DMS153 (cell line): ENCODE results near the gene SLC8A2.
A peak's percentile ranks its signal among the peaks of the same experiment; 100 is the strongest.
"Not testable (repeated sequence)": the region's sequence is repeated elsewhere in the genome, so short reads cannot be mapped to it uniquely, and the experiment has no call there.

Source experiments
- DNase-seq: peaks from one replicate; lab custom pipeline; 2025; lab: John Stamatoyannopoulos, UW

The SLC8A2 gene

DNA sequence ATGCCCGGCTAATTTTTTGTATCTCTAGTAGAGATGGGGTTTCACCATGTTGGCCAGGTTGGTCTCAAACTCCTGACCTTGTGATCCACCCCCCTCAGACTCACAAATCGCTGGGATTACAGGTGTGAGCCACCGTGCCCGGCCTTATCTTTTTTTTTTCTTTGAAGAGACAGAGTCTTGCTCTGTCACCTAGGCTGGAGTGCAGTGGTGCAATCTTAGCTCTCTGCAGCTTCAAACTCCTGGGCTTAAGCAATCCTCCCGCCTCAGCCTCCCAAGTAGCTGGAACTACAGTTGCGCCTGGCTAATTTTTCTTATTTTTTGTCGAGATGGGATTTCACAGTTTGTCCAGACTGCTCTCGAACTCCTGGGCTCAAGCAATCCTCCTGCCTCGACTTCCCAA, 60.0 kb downstream of the SLC8A2 start:
- not testable (repeated sequence) for DNase-seq

DNA sequence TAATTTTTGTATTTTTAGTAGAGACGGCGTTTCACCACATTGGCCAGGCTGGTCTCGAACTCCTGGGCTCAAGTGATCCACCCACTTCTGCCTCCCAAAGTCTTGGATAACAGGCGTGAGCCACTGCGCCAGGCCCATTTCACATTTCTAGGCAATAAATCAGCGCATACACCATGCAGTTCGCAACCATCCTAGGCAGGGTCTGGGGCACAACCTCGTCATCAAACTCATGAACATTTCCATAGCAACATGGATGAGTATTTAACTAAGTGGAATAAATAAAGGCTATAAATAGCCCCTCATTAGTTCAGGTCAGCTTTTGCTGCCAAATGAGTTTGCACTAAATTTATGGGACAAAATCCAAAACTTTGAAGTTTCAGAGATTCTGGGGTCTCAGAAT, 60.6 kb downstream of the SLC8A2 start:
- DNase-seq: no peak

DNA sequence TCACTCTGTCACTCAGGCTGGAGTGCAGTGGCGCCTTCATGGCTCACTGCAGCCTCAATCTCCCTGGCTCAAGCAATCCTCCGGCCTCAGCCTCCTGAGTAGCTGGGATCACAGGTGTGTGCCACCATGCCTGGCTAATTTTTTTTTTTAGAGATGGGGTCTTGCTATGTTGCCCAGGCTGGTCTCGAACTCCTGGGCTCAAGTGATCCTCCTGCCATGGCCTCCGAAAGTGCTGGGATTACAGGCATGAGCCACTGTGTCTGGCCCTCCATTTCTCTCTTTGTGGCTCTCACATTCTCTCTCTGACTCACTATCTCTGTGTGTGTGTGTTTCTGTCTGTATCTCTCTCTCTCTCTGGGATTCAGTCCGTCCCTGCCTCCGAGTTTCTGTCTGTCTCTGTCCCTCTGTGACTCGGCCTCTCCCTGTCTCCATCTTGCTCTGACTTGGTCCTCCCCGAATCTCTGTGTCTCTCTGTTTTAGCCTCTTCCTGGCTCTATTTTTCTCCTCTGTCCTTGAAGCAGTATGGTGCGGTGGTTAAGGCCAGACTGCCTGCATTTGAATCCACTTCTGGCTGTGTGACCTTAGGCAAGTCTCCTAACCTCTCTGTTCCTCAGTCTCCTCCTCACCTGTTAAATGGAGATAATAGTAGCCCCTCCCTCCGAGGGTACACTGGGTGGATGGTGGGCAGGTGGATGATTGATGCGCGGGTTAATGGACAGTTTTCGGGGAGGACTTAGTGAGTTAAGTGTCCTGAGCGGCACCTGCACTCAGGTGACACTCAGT, 63.3 kb downstream of the SLC8A2 start:
- DNase-seq: no peak

DNA sequence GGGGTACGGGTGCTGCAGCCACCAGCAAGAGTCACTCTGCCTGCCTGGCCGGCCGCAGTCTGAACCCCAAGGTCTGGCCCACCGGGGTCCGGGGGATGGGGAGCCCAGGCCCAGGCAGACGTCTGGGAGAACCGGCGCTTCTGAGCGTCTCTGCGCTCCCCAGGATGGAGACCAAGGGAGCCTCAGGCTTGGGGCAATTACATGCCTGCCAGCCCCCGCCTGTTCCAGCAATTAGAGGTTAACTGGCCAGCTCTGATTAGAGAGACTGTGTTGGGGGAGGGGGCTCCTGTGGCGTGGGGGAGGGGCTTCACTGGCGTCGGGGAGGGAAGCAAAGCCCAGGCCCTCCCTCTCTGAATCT, 64.3 kb downstream of the SLC8A2 start:
- DNase-seq: no peak

DNA sequence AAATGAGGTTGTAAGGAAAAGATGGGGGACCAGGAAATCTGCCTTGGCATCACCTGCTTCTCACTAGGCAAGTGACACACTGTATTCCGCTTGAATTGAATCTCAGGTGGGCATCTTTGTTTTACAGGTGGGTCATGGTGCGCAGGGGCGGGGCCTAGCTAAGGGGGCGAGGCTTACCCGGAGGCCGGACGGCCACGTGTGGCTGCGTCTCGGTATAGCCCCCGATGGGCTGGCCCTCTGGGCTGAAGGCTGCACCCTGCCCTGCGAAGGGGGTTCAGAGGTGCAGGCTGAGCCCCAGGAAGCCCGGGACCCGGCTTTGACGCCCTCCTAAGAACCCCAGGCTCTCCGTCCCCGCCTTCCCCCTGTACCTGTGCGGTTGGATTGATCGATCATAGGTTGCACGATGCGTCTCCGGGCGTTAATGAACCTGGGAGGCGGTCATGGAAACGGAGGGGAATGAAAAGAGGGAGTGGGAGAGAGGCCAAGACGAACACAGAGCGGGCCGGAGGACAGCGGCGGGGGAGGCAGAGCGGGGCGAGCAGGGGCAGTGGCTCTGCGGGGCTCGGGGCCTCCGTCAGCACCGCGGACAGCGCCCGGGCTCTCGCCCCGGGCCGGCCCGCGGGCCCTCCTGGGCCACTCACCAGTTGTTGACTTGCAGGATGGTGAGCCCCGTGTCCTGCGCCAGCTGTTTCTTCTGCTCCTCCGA, 64.8 kb downstream of the SLC8A2 start:
- no peak for DNase-seq

DNA sequence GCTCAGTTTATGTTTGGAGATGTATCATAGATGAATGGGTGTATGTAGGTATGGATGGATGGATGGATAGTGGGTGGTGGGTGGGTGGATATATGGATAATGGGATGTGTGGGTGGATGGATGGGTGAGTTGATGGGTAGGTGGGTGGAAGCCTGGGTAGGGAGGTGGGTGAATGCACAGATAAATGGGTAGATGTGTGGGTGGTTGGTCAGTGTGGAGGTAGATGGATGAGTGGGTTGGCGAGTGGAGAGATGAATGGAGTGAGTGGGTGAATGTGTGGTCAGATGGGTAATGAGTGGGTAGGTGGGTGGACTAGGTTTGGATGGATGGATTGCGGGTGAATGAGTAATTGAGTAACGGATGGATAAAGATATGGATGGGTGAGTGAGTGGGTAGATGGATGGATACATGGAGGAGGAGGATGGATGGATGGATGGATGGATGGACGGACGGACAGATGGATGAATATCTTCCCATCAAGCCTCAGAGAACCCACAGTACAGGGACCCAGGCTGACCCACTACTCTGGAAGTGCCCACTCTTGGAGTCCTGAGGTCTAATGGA, 65.8 kb downstream of the SLC8A2 start:
- no peak for DNase-seq

DNA sequence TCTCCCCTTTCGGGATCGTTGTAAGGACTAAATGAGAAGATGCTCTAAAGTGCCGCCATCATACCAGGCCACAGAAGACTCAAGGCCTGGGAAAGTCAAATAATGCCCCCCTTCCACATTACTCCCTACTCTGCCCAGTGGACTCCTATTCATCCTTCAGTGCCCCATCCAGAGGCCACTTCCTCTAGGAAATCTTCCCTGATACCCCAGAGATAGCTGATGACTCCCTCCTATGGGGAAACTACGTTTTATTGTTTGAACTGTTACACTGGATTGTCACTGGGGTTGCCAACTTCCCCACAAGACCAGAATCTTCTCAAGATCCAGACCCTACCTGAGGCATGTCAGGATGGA, 66.5 kb downstream of the SLC8A2 start:
- DNase-seq: no peak

DNA sequence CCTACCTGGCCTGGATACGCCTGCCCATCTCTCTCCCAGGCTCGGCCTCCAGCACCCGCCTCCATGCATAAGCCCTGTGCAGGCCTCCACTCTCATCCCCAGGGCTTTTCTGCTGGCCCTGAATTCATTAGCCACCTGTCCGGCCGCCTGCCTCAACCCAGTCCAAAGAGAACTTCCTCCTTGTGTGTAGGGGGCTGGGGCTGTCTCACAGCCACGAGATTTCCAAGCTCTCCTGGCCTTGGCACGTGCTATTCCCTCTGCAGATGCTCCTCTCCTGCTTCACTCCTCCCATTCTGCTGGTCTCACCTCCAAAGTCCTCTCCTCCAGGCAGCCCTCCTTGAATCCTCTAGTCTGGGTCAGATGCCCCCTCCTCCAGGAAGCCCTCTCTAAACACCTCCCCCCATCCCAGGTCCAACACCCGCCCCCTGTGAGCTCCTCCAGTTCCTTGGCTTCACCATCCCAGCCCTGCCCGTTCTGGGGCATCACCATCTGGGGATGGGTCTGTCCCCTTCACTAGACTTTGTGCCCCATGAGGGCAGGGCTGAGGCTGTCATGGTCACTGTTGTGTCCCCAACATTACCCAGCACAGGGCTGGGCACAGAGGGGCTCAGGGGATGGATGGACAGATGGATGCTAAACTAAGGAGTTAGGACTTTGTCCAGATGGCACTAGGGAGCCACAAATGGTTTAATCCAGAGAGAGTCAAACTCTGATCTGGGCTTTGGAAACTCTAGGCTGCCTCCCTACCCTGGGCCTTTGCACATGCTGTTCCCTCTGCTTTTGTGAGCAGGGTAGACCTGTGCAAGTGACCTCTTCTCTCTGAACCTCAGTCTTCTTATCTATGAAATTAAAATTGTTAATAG, 67.1 kb downstream of the SLC8A2 start:
- no peak for DNase-seq

DNA sequence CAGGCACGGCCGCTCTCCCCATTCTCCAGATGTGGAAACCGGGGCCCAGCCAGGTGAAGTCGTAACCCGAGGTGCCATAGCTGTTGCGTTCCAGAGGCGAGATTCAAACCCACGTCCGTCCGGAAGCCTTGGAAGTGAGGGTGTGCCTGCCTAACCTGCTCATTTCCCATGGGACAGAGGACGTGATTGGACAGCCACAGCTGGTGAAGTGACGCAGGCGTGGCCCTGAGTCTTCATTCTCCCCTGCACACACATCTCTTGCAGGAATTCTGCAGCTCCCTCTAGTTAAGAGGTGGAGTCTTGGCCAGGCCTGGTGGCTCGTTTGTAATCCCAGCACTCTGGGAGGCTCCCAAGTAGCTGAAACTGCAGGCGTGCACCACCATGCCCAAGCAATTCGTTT, 69.2 kb downstream of the SLC8A2 start:
- DNase-seq: no peak

DNA sequence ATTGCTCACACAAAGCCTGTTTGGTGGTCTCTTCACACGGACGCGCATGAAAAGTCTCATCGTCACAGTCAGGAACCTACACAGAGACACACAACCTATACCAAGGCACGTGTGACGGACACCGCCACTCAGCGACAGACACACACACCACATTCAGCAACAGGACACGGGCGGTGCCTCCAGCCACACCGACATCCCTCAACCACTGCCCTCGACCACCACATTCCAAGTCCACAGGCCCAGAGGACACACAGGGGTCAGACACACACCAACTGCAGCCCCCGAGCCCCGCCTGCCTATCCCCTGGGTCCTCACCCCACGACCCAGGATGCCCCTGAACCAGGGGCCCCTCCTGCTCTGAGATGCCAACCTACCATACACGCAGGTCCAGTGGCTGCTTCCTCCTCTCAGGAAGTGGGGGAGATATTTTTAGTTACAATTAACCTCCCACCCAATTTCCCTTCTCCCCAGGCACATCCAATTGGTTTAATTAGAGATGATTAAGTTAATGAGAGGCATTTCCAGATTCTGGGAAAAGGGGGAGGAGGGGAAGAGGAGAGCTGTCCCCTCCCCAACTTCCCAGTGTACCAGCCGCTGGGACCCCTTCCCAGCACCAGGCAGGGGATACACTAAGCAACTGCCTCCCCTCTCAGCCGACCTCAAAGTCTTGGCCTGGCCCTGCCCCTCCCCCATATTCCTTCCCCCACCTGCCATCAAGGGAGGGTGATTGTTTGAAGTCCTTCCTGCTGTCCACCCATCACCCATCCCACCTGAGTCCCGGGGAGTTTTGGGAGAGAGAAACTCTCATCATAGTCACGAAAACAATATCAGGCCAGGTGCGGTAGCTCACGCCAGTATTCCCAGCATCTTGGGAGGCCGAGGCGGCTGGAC, 72.7 kb downstream of the SLC8A2 start:
- DNase-seq: no peak

DNA sequence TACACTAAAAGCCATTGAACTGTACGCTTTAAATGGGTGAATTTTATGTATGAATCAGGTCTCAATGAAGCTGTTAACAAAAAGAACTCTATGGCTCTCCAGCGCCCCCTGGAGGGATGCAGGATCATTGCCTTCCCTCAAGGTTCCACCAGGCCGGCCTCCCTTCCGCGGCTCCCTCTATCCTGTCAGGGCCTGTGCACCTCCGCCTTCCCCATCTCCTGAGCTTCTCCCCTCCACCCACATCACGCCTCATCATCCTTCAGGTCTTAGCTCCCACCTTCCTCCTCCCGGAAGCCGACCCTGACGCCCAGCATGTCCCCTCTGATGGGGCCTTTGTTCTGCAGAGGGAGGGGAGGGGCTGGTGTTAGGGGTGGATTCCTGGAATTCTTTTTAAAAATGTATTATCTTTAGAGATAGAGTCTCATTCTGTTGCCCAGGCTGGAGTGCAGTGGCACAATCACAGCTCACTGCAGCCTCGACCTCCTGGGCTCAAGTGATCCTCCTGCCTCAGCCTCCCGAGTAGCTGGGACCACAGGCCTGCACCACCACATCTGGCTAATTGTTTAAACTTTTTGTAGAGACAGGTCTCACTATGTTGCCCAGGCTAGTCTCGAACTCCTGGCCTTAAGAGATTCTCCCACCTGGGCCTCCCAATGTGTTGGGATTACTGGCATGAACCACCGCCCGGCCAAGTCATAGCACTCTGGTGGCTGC, 80.0 kb downstream of the SLC8A2 start:
- peak; percentile 20 for DNase-seq

DNA sequence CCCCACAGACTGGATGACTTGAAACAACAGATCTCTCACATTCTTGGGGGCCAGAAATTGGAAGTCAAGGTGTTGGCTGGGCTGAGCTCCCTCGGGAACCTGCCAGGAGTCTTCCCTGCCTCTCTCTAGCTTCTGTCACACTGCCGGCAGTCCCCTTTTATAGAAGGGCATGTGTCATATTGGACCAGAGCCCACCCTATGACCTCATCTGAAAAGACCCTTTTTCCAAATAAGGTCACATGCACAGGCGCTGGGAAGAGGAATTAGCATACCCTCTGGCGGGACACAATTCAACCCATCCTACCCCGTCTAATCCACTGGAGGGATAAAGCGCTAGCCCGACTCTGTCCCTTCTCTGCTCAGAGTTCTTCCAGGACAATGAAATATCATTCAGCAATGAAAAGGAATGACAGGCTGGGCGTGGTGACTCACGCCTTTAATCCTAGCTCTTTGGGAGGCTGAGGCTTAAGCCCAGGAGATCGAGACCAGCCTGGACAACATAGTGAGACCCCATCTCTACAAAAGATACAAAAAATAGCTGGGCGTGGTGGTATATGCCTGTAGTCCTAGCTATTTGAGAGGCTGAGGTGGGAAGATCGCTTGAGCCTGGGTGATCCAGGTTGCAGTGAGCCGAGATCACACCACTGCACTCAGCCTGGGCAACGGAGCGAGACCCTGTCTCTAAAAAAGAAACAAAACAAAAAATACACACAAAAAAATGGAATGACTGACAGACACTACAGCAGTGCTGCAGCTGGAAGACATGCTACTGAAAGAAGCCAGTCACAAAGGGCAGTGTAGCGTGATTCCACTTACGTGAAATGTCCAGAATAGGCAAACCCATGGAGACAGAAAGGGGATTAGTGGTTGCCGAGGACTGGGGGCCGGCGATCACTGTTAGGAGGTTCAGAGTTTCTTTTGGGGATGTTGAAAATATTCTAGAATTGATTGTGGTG, 80.9 kb downstream of the SLC8A2 start:
- no peak for DNase-seq

DNA sequence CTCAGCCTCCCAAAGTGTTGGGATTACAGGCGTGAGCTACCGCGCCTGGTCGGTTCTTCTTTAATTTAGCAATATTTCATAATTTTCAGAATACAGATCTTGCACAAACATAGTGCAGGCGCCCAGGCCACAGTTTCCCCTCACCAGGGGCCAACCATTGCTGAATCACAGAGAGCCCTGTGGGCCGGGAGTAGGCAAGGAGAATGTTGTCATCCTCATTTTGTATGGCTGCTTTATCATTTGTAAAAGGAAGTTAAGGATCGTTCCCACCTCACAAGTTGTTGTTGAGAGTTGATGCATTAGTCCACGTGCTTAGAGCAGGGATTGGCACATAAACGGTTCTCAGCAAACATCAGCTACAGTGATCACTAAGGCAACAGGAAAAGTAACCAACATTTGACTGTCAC, 82.5 kb downstream of the SLC8A2 start:
- no peak for DNase-seq

DNA sequence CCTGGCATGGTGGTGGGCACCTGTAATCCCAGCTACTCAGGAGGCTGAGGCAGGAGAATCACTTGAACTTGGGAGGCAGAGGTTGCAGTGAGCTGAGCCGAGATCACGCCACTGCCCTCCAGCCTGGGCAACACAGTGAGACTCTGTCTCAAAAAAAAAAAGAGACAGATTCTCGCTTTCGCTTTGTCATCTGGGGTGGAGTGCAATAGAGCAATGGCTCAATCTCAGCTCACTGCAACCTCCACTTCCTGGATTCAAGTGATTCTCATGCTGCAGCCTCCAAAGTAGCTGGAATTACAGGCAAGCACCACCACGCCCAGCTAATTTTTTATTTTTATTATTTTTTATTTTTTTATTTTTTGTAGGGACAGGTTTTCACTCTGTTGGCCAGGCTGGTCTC, 83.0 kb downstream of the SLC8A2 start:
- DNase-seq: not testable (repeated sequence)

DNA sequence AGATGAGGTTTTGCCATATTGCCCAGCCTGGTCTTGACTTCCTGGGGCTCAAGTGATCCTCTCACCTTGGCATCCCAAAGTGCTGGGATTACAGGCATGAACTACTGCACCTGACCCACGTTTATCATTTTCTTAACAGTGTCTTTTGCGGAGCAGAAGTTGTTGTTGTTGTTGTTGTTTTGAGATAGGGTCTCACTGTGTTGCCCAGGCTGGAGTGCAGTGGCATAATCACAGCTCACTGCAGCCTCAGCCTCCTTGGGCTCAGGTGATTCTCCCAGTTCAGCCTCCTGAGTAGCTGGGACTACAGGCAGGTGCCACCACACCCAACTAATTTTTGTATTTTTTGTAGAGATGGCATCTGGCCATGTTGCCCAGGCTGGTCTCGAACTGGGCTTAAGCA, 84.1 kb downstream of the SLC8A2 start:
- not testable (repeated sequence) for DNase-seq

DNA sequence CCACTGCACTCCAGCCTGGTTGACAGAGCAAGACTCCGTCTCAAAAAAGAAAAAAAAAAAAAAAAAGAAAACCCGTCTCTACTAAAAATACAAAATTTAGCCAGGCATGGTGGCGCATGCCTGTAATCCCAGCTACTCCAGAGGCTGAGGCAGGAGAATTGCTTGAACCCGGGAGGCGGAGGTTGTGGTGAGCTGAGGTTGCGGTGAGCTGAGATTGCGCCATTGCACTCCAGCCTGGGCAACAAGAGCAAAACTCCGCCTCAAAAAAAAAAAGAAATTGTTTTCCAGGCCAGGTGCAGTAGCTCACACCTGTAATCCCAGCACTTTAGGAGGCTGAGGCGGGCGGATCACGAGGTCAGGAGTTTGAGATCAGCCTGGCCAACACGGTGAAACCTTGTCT, 85.1 kb downstream of the SLC8A2 start:
- not testable (repeated sequence) for DNase-seq

DNA sequence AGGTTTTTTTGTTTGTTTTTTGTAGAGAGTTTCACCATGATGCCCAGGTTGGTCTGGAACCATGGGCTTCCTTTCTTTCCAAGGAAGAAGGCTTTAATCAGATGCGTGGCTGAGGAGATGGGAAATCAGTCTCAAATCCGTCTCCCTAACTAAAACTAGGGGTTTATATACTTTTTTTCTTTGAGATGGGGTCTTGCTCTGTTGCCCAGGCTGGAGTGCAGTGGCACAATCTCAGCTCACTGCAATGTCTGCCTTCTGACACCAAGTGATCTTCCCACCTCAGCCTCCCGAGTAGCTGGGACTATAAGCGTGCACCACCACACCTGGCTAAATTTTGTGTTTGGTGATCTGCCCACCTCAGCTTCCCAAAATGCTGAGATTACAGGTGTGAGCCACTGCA, 87.2 kb downstream of the SLC8A2 start:
- DNase-seq: not testable (repeated sequence)

DNA sequence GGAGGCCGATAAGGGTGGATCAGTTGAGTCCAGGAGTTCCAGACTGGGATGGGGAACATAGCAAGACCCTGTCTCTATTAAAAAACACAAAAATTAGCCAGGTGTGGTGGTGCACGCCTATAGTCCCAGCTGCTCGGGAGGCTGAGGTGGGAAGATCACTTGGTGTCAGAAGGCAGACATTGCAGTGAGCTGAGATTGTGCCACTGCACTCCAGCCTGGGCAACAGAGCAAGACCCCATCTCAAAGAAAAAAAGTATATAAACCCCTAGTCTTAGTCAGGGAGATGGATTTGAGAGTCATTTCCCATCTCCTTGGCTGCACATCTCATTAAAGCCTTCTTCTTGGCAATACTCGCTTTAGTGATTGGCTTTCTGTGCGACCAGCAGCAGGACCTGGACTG, 87.8 kb downstream of the SLC8A2 start:
- DNase-seq: not testable (repeated sequence)

DNA sequence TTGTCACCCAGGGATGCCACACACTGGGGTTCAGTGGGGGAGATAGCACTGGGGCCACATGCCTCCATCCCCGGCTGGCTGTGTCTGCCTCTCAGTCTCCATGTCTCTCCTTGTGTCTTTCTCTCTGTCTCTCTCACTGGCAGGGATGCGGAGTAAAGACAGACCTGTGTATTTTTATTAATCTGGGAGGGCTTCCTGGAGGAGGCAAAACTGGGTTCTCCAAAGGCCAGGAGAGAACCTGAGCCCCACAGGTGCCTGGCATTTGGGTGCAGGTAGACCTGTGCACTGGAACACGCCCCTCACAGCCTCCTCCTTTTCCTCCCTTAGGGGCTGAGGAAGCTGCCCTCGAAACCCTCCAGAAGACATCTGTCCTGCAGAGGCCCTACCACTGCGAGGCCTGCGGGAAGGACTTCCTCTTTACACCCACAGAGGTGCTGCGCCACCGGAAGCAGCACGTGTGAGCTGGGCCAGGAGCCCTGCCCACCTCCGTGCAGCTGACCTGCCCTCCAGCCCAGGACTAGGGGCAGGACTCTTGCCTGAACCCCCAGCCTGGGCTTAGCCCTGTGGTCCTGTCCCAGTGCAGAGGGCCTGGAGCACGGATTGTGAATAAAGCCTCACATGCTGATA, 89.9 kb downstream of the SLC8A2 start:
- DNase-seq: no peak
